ENCODE results near the gene ZFYVE21.

The ZFYVE21 gene

GRCh38 chr14:103737432-103738045, 21.9 kb downstream of the ZFYVE21 start:
- no peak for DNase-seq (ENCODE audit: low read depth)

GRCh38 chr14:103738166-103738565, 22.6 kb downstream of the ZFYVE21 start:
- no peak for DNase-seq (ENCODE audit: low read depth)

GRCh38 chr14:103738701-103739451, 23.3 kb downstream of the ZFYVE21 start:
- no peak for DNase-seq (ENCODE audit: low read depth)

- no peak for DNase-seq (ENCODE audit: low read depth)
These were observed 23.8 kb downstream of the ZFYVE21 start for GRCh38 chr14:103739466-103739792.

GRCh38 chr14:103739793-103740501, 24.3 kb downstream of the ZFYVE21 start:
- DNase-seq (ENCODE audit: low read depth): no peak

GRCh38 chr14:103740991-103741689, 25.5 kb downstream of the ZFYVE21 start:
- DNase-seq (ENCODE audit: low read depth): no peak

GRCh38 chr14:103741876-103742275, 26.3 kb downstream of the ZFYVE21 start:
- DNase-seq (ENCODE audit: low read depth): no peak

GRCh38 chr14:103742499-103743255, 27.1 kb downstream of the ZFYVE21 start:
- no peak for DNase-seq (ENCODE audit: low read depth)

GRCh38 chr14:103743691-103744090, 28.1 kb downstream of the ZFYVE21 start:
- DNase-seq (ENCODE audit: low read depth): no peak

- DNase-seq (ENCODE audit: low read depth): no peak
These were observed 29.2 kb downstream of the ZFYVE21 start for GRCh38 chr14:103744621-103745395.

- no peak for DNase-seq (ENCODE audit: low read depth)
These were observed 29.8 kb downstream of the ZFYVE21 start for GRCh38 chr14:103745424-103745823.

- DNase-seq (ENCODE audit: low read depth): no peak
These were observed 31.1 kb downstream of the ZFYVE21 start for GRCh38 chr14:103746701-103747100.

- peak; percentile 21 for DNase-seq (ENCODE audit: low read depth)
These were observed 32.9 kb downstream of the ZFYVE21 start for GRCh38 chr14:103748534-103748857.

GRCh38 chr14:103749452-103749851, 33.8 kb downstream of the ZFYVE21 start:
- no peak for DNase-seq (ENCODE audit: low read depth)

GRCh38 chr14:103749860-103750259, 34.2 kb downstream of the ZFYVE21 start:
- no peak for DNase-seq (ENCODE audit: low read depth)

- DNase-seq (ENCODE audit: low read depth): no peak
These were observed 38.2 kb downstream of the ZFYVE21 start for GRCh38 chr14:103753774-103754173.

- no peak for DNase-seq (ENCODE audit: low read depth)
These were observed 39.5 kb downstream of the ZFYVE21 start for GRCh38 chr14:103755060-103755459.

GRCh38 chr14:103758059-103758776, 42.6 kb downstream of the ZFYVE21 start:
- DNase-seq (ENCODE audit: low read depth): no peak

- no peak for DNase-seq (ENCODE audit: low read depth)
These were observed 46.4 kb downstream of the ZFYVE21 start for GRCh38 chr14:103762036-103762435.

- no peak for DNase-seq (ENCODE audit: low read depth)
These were observed 46.9 kb downstream of the ZFYVE21 start for GRCh38 chr14:103762541-103762940.

Measured in stimulated activated CD8-positive, alpha-beta memory T cell treated with anti-CD3 and anti-CD28 coated beads, Interleukin-15, amount 100 ng/mL, for 1 hour (primary cell).